Measurements from ENCODE around the gene DHX16. TPM values are rescaled to one million over a fixed set of nuclear protein-coding genes. Genes with fewer than 3 reads are reported as not detected.
A peak's percentile ranks its signal among the peaks of the same experiment; 100 is the strongest.

The DHX16 gene
- total and polyA plus RNA-seq, 9 of the 15 experiments (the other 6 are each of a cell fraction or from before 2014, with no cell fraction given): 14.6 to 66.1 (median 47.5) TPM

- TF ChIP-seq REST (IDR thresholded peaks at IDR 0.05; ENCODE audit: borderline replicate concordance) (peak; percentile 96), REST (CRISPR knock-in tag; IDR thresholded peaks at IDR 0.05; ENCODE audit: low read depth) (no peak), ZNF282 (CRISPR knock-in tag; IDR thresholded peaks at IDR 0.05) (no peak), ZBTB2 (IDR thresholded peaks at IDR 0.05) (no peak), ETV5 (CRISPR knock-in tag; IDR thresholded peaks at IDR 0.05; ENCODE audit: low read depth) (no peak), BCOR (IDR thresholded peaks at IDR 0.05) (peak; percentile 48; the same call in 1 of the 2 replicates), KDM5B (IDR thresholded peaks at IDR 0.05; ENCODE audit: insufficient replicate concordance, low read depth, low read length) (peak; percentile 25), MTA3 (IDR thresholded peaks at IDR 0.05; ENCODE audit: borderline replicate concordance) (peak; percentile 78; the same call in 1 of the 2 replicates), TCF15 (CRISPR knock-in tag; IDR thresholded peaks at IDR 0.05) (no peak)
Observed at GRCh38 chr6:30678964-30679726, 6.3 kb upstream of the DHX16 start (continued).

All from K562 (cell line).